ENCODE results near the gene CRKL.

CRKL gene

GRCh38 chr22:20951151-20951931, 34.1 kb downstream of the CRKL start:
- no peak for TF ChIP-seq EZH2phosphoT487 (IDR thresholded peaks at IDR 0.05; ENCODE audit: borderline replicate concordance, low read length)
- no peak for TF ChIP-seq CTCF (IDR thresholded peaks at IDR 0.05; ENCODE audit: low read depth, low read length, poor library complexity, severe bottlenecking)
- H3F3A ChIP-seq (ENCODE audit: control insufficient read depth, insufficient read depth), result no peaks in the 10 kb centered on the region
- H4K20me1 ChIP-seq (ENCODE audit: control insufficient read depth, insufficient read depth, low read depth, low read length), result peaks cover 11% of the 10 kb centered on the region
- no peaks in the 10 kb centered on the region for H3K4me1 ChIP-seq (ENCODE audit: control insufficient read depth, low read length)
- no peak overlapping the region for H3K4me3 ChIP-seq (ENCODE audit: low read length)
- H3K4me2 ChIP-seq (ENCODE audit: low read length), result no peak overlapping the region
- H3K79me2 ChIP-seq (ENCODE audit: control insufficient read depth, low read length), result peaks cover 52% of the 10 kb centered on the region
- H3K36me3 ChIP-seq (ENCODE audit: control insufficient read depth, low read length), result peaks cover 66% of the 10 kb centered on the region
- H3K9me2 ChIP-seq (replicated peaks; ENCODE audit: control insufficient read depth, low read length), result no peaks in the 10 kb centered on the region
- no peaks in the 10 kb centered on the region for H3K27me3 ChIP-seq (ENCODE audit: control insufficient read depth, low read length)
- no peak overlapping the region for H3K27ac ChIP-seq (ENCODE audit: low read depth, low read length)
- H3K9me3 ChIP-seq (ENCODE audit: control insufficient read depth, insufficient read depth, low read length), result no peaks in the 10 kb centered on the region

GRCh38 chr22:20951932-20952380, 34.7 kb downstream of the CRKL start:
- no peaks in the 10 kb centered on the region for H3K9me3 ChIP-seq (ENCODE audit: control insufficient read depth, insufficient read depth, low read length)
- H4K20me1 ChIP-seq (ENCODE audit: control insufficient read depth, insufficient read depth, low read depth, low read length), result peaks cover 11% of the 10 kb centered on the region
- H3K9me2 ChIP-seq (replicated peaks; ENCODE audit: control insufficient read depth, low read length), result no peaks in the 10 kb centered on the region
- no peaks in the 10 kb centered on the region; the same call in 1 of the 2 replicates for H3K4me1 ChIP-seq (ENCODE audit: control insufficient read depth, low read length)
- no peak overlapping the region for H3K4me3 ChIP-seq (ENCODE audit: low read length)
- H3F3A ChIP-seq (ENCODE audit: control insufficient read depth, insufficient read depth), result no peaks in the 10 kb centered on the region
- no peak overlapping the region for H3K27ac ChIP-seq (ENCODE audit: low read depth, low read length)
- peaks cover 60% of the 10 kb centered on the region for H3K36me3 ChIP-seq (ENCODE audit: control insufficient read depth, low read length)
- peaks cover 46% of the 10 kb centered on the region for H3K79me2 ChIP-seq (ENCODE audit: control insufficient read depth, low read length)
- H3K4me2 ChIP-seq (ENCODE audit: low read length), result no peak overlapping the region
- no peak for TF ChIP-seq CTCF (IDR thresholded peaks at IDR 0.05; ENCODE audit: low read depth, low read length, poor library complexity, severe bottlenecking)
- TF ChIP-seq EZH2phosphoT487 (IDR thresholded peaks at IDR 0.05; ENCODE audit: borderline replicate concordance, low read length), result no peak
- peaks cover 1% of the 10 kb centered on the region for H3K27me3 ChIP-seq (ENCODE audit: control insufficient read depth, low read length)

GRCh38 chr22:20952544-20953341, 35.5 kb downstream of the CRKL start:
- Histone ChIP-seq H3K9me2 (replicated peaks; ENCODE audit: control insufficient read depth, low read length) (no peaks in the 10 kb centered on the region), H3F3A (ENCODE audit: control insufficient read depth, insufficient read depth) (no peaks in the 10 kb centered on the region), H3K27ac (ENCODE audit: low read depth, low read length) (no peak overlapping the region), H3K9me3 (ENCODE audit: control insufficient read depth, insufficient read depth, low read length) (no peaks in the 10 kb centered on the region), H3K4me2 (ENCODE audit: low read length) (no peak overlapping the region), H3K4me3 (ENCODE audit: low read length) (no peak overlapping the region), H3K4me1 (ENCODE audit: control insufficient read depth, low read length) (peaks cover 5% of the 10 kb centered on the region), H4K20me1 (ENCODE audit: control insufficient read depth, insufficient read depth, low read depth, low read length) (peaks cover 11% of the 10 kb centered on the region), H3K27me3 (ENCODE audit: control insufficient read depth, low read length) (peaks cover 9% of the 10 kb centered on the region), H3K36me3 (ENCODE audit: control insufficient read depth, low read length) (peaks cover 59% of the 10 kb centered on the region), H3K79me2 (ENCODE audit: control insufficient read depth, low read length) (peaks cover 38% of the 10 kb centered on the region)
- TF ChIP-seq EZH2phosphoT487 (IDR thresholded peaks at IDR 0.05; ENCODE audit: borderline replicate concordance, low read length), result no peak
- no peak for TF ChIP-seq CTCF (IDR thresholded peaks at IDR 0.05; ENCODE audit: low read depth, low read length, poor library complexity, severe bottlenecking)
